HEK293 (cell line): ENCODE measurements around the gene MDP1.

Experiments
- CTCF ChIA-PET: fragments of 350-600 bp; formaldehyde crosslinking; extraction: SDS; loops from one replicate; lab custom pipeline; 2021; ENCODE audit warnings: antibody characterized with exemption; lab: Yijun Ruan, JAX
- POLR2A ChIA-PET: fragments of 300-600 bp; formaldehyde crosslinking; extraction: SDS; loops from one replicate; lab custom pipeline; 2020; ENCODE audit warnings: antibody characterized with exemption, inconsistent platforms; lab: Yijun Ruan, JAX
- H3K27ac ChIP-seq: fragments of 200-500 bp; sonication (Bioruptor generic); 2 replicates; pipeline ENCODE4 v1.5.1; 2014; ENCODE audit warnings: low read depth, low read length, control low read depth, inconsistent platforms; ENCODE audit errors: extremely low read depth
- H3K36me3 ChIP-seq, 2 experiments: fragments of 200-500 bp in 1 of 2; sonication (Bioruptor generic) in 1 of 2; 1 replicate in 1 of 2; 2 replicates in 1 of 2; pipeline ENCODE4 v1.5.1; 2014 to 2017; ENCODE audit warnings: inconsistent platforms in 2 of 2, low read length in 2 of 2; ENCODE audit not compliant: control insufficient read depth in 2 of 2, insufficient read depth in 1 of 2
- H3K4me1 ChIP-seq: fragments of 200-500 bp; sonication (Bioruptor generic); 2 replicates; pipeline ENCODE4 v1.5.1; 2014; ENCODE audit warnings: mild to moderate bottlenecking, low read length, inconsistent platforms; ENCODE audit not compliant: control insufficient read depth, insufficient read depth
- H3K4me3 ChIP-seq: 2 replicates; pipeline ENCODE4 v1.5.1; 2011; ENCODE audit warnings: low read depth, mild to moderate bottlenecking, control low read depth, low read length, moderate library complexity
- H3K9me3 ChIP-seq: fragments of 200-500 bp; sonication (Bioruptor generic); 2 replicates; pipeline ENCODE4 v1.5.1; 2014; ENCODE audit warnings: low read depth, low read length, inconsistent platforms; ENCODE audit not compliant: control insufficient read depth, insufficient read depth
- MYNN ChIP-seq: fragments of 450-650 bp; formaldehyde crosslinking; IDR thresholded peaks from 2 replicates; pipeline ENCODE4 v1.5.1; 2016; ENCODE audit warnings: missing biosample characterization, missing genetic modification characterization, borderline replicate concordance
- PRDM1 ChIP-seq: fragments of 450-650 bp; formaldehyde crosslinking; IDR thresholded peaks from 2 replicates; pipeline ENCODE4; 2016; ENCODE audit warnings: missing biosample characterization, missing genetic modification characterization
- PRDM10 ChIP-seq: fragments of 450-650 bp; formaldehyde crosslinking; IDR thresholded peaks from 2 replicates; pipeline ENCODE4 v1.5.1; 2016; ENCODE audit warnings: missing biosample characterization, missing genetic modification characterization
- ZBTB10 ChIP-seq: fragments of 450-650 bp; formaldehyde crosslinking; IDR thresholded peaks from 2 replicates; pipeline ENCODE4 v1.5.1; 2016; ENCODE audit warnings: missing biosample characterization, missing genetic modification characterization
- ZNF239 ChIP-seq: fragments of 450-650 bp; formaldehyde crosslinking; IDR thresholded peaks from 2 replicates; pipeline ENCODE4 v1.5.1; 2016; ENCODE audit warnings: missing biosample characterization, missing genetic modification characterization
- ZNF26 ChIP-seq: fragments of 450-650 bp; formaldehyde crosslinking; IDR thresholded peaks from 2 replicates; pipeline ENCODE4 v1.5.1; 2016; ENCODE audit warnings: missing biosample characterization, missing genetic modification characterization
- ZNF266 ChIP-seq: fragments of 450-650 bp; formaldehyde crosslinking; IDR thresholded peaks from 2 replicates; pipeline ENCODE4 v1.5.1; 2016; ENCODE audit warnings: missing biosample characterization, missing genetic modification characterization, low read depth
- ZNF423 ChIP-seq: fragments of 450-650 bp; formaldehyde crosslinking; IDR thresholded peaks from 2 replicates; pipeline ENCODE4 v1.5.1; 2016; ENCODE audit warnings: missing biosample characterization, missing genetic modification characterization
- ZNF426 ChIP-seq: fragments of 450-650 bp; formaldehyde crosslinking; IDR thresholded peaks from 2 replicates; pipeline ENCODE4 v1.5.1; 2017; ENCODE audit warnings: missing biosample characterization, missing genetic modification characterization, mild to moderate bottlenecking, inconsistent platforms, moderate library complexity
- ZSCAN16 ChIP-seq: fragments of 450-650 bp; formaldehyde crosslinking; IDR thresholded peaks from 2 replicates; pipeline ENCODE4 v1.5.1; 2016; ENCODE audit warnings: missing biosample characterization, missing genetic modification characterization
- TF ChIP-seq, protein P1 (sequence below): fragments of 450-650 bp; formaldehyde crosslinking; IDR thresholded peaks from 2 replicates; pipeline ENCODE4 v1.5.1; 2016; ENCODE audit warnings: missing biosample characterization, missing genetic modification characterization
- TF ChIP-seq, protein P2 (sequence below): IDR thresholded peaks from 2 replicates; pipeline ENCODE4 v1.6.1; 2011; ENCODE audit warnings: mild to moderate bottlenecking, low read depth, low read length, borderline replicate concordance
- TF ChIP-seq, protein P3 (sequence below): fragments of 450-650 bp; formaldehyde crosslinking; IDR thresholded peaks from 2 replicates; pipeline ENCODE4 v1.5.1; 2016; ENCODE audit warnings: missing biosample characterization, missing genetic modification characterization
- TF ChIP-seq, protein P4 (sequence below): fragments of 450-650 bp; formaldehyde crosslinking; IDR thresholded peaks from 2 replicates; pipeline ENCODE4 v1.5.1; 2017; ENCODE audit warnings: missing biosample characterization, missing genetic modification characterization

Gene MDP1

GRCh38 chr14:24232645-24233537, 17.0 kb upstream of the MDP1 start, which contains the start of gene GMPR2 (continued):
- TF ChIP-seq ZNF423 (tag by site-specific recombination) = no peak
- TF ChIP-seq, protein P1, sequence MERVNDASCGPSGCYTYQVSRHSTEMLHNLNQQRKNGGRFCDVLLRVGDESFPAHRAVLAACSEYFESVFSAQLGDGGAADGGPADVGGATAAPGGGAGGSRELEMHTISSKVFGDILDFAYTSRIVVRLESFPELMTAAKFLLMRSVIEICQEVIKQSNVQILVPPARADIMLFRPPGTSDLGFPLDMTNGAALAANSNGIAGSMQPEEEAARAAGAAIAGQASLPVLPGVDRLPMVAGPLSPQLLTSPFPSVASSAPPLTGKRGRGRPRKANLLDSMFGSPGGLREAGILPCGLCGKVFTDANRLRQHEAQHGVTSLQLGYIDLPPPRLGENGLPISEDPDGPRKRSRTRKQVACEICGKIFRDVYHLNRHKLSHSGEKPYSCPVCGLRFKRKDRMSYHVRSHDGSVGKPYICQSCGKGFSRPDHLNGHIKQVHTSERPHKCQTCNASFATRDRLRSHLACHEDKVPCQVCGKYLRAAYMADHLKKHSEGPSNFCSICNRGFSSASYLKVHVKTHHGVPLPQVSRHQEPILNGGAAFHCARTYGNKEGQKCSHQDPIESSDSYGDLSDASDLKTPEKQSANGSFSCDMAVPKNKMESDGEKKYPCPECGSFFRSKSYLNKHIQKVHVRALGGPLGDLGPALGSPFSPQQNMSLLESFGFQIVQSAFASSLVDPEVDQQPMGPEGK (tag by site-specific recombination) = peak; percentile 76; the same call in 1 of the 2 replicates

DNA sequence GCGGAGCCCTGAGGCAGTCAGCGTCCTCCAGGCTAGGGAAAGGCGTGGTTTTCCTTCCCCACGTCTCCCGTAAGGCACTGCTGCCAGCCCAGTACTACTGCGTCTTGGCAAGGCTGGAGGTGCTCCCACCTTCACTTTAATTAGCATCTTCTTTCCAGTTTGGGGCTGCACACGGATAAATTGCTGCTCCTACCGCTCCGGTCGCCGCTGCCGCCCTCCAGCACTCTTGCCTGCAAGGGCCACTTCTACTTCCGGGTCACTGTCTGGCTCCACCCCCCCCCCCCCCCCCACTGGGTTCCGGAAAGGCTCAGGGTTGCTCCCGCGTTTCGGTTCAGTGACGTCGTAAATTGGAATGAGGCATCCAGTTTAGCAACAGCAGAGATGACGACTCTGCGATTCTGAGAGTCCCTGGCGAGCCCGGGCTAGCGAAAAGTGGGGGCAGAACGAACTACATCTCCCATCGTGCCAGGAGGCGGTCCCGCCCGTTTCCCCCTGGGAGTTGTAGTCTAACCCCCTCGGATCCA, 16.3 kb upstream of the MDP1 start, which contains the start of gene NEDD8:
NEDD8 (minus strand) TSS at position 247 of the 524 bp plus-strand sequence; CDS start at position 147, 100 bp downstream.
- Histone ChIP-seq H3K4me3 (peak within 1 kb of the TSS; percentile 69), H3K9me3 (no peaks in the 10 kb centered on the region), H3K36me3 (peaks cover 17 to 49% of the 10 kb centered on the region in 2 experiments; a peak in 2 of 3 replicates), H3K27ac (peak within 1 kb of the TSS; percentile 92), H3K4me1 (peaks cover 7% of the 10 kb centered on the region)
- ChIA-PET CTCF (interaction anchor here (1.6 kb wide), 1 partner anchor 142 kb away, joined by 3 read pairs; no protein-coding TSS in a partner anchor), POLR2A (interaction anchor here (1.8 kb wide), 1 partner anchor 10 kb away, joined by 10 read pairs; the partner anchor contains the start of gene TINF2)
- TF ChIP-seq PRDM10 (tag by site-specific recombination) (0 out of 2 replicates have a peak, but pooled peaks have one; percentile 8), PRDM1 (tag by site-specific recombination) (no peak), ZNF239 (tag by site-specific recombination) (no peak), MYNN (no peak), ZNF26 (tag by site-specific recombination) (no peak), ZNF426 (tag by site-specific recombination) (no peak), ZNF266 (tag by site-specific recombination) (no peak), ZSCAN16 (no peak), ZBTB10 (tag by site-specific recombination) (no peak)
- TF ChIP-seq, protein P2, sequence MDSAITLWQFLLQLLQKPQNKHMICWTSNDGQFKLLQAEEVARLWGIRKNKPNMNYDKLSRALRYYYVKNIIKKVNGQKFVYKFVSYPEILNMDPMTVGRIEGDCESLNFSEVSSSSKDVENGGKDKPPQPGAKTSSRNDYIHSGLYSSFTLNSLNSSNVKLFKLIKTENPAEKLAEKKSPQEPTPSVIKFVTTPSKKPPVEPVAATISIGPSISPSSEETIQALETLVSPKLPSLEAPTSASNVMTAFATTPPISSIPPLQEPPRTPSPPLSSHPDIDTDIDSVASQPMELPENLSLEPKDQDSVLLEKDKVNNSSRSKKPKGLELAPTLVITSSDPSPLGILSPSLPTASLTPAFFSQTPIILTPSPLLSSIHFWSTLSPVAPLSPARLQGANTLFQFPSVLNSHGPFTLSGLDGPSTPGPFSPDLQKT = 0 out of 2 replicates have a peak, but pooled peaks have one; percentile 36
- TF ChIP-seq, protein P3, sequence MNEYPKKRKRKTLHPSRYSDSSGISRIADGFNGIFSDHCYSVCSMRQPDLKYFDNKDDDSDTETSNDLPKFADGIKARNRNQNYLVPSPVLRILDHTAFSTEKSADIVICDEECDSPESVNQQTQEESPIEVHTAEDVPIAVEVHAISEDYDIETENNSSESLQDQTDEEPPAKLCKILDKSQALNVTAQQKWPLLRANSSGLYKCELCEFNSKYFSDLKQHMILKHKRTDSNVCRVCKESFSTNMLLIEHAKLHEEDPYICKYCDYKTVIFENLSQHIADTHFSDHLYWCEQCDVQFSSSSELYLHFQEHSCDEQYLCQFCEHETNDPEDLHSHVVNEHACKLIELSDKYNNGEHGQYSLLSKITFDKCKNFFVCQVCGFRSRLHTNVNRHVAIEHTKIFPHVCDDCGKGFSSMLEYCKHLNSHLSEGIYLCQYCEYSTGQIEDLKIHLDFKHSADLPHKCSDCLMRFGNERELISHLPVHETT (tag by site-specific recombination) = peak; percentile 69; the same call in 1 of the 2 replicates
- TF ChIP-seq, protein P4, sequence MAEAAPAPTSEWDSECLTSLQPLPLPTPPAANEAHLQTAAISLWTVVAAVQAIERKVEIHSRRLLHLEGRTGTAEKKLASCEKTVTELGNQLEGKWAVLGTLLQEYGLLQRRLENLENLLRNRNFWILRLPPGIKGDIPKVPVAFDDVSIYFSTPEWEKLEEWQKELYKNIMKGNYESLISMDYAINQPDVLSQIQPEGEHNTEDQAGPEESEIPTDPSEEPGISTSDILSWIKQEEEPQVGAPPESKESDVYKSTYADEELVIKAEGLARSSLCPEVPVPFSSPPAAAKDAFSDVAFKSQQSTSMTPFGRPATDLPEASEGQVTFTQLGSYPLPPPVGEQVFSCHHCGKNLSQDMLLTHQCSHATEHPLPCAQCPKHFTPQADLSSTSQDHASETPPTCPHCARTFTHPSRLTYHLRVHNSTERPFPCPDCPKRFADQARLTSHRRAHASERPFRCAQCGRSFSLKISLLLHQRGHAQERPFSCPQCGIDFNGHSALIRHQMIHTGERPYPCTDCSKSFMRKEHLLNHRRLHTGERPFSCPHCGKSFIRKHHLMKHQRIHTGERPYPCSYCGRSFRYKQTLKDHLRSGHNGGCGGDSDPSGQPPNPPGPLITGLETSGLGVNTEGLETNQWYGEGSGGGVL (tag by site-specific recombination) = 0 out of 2 replicates have a peak, but pooled peaks have one; percentile 8
